Nephron progenitor cell (in vitro differentiated cells): ENCODE measurements around the gene RNF130.

Source experiments
- DNase-seq: peaks from one replicate; pipeline ENCODE4 v3.0.0; 2021
- H3K27ac Mint-ChIP-seq: 2 replicates; pipeline ENCODE4 v1.8.0; 2021; ENCODE audit warnings: mild to moderate bottlenecking, moderate library complexity, mixed read lengths
- H3K27me3 Mint-ChIP-seq: 2 replicates; pipeline ENCODE4 v1.8.0; 2021; ENCODE audit warnings: mild to moderate bottlenecking, low read depth, mixed read lengths; ENCODE audit not compliant: poor library complexity
- H3K36me3 Mint-ChIP-seq: 2 replicates; pipeline ENCODE4 v1.8.0; 2021; ENCODE audit warnings: low read depth, mixed read lengths
- H3K4me1 Mint-ChIP-seq: 2 replicates; pipeline ENCODE4 v1.8.0; 2021; ENCODE audit warnings: mixed read lengths
- H3K4me3 Mint-ChIP-seq: 2 replicates; pipeline ENCODE4 v1.8.0; 2021; ENCODE audit warnings: mild to moderate bottlenecking, moderate library complexity, mixed read lengths
- H3K9me3 Mint-ChIP-seq: 2 replicates; pipeline ENCODE4 v1.8.0; 2021; ENCODE audit warnings: mild to moderate bottlenecking, moderate library complexity, mixed read lengths
- TF ChIP-seq, protein P1 (sequence below): fragments of 200-600 bp; sonication (generic); IDR thresholded peaks from 2 replicates; pipeline ENCODE4 v1.5.0; 2021; ENCODE audit warnings: antibody characterized with exemption

RNF130 gene

DNA sequence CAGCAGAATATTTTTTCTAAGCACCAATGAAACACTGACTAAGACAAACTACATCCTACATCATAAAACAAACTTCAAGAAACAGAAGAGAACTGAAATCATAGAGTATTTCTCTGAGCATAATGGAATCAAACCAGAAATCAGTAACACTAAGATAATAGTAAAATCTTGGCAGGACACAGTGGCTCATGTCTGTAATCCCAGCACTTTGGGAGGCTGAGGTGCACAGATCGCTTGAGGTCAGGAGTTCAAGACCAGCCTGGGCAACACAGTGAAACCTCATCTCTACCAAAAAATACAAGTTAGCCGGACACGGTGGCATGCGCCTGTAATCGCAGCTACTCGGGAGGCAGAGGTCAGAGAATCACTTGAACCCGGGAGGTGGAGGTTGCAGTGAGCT lies 63.1 kb downstream of the RNF130 start:
- H3K27me3 Mint-ChIP-seq = no peaks in the 10 kb centered on the region
- TF ChIP-seq, protein P1, sequence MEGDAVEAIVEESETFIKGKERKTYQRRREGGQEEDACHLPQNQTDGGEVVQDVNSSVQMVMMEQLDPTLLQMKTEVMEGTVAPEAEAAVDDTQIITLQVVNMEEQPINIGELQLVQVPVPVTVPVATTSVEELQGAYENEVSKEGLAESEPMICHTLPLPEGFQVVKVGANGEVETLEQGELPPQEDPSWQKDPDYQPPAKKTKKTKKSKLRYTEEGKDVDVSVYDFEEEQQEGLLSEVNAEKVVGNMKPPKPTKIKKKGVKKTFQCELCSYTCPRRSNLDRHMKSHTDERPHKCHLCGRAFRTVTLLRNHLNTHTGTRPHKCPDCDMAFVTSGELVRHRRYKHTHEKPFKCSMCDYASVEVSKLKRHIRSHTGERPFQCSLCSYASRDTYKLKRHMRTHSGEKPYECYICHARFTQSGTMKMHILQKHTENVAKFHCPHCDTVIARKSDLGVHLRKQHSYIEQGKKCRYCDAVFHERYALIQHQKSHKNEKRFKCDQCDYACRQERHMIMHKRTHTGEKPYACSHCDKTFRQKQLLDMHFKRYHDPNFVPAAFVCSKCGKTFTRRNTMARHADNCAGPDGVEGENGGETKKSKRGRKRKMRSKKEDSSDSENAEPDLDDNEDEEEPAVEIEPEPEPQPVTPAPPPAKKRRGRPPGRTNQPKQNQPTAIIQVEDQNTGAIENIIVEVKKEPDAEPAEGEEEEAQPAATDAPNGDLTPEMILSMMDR = no peak
- H3K4me1 Mint-ChIP-seq = peaks cover 26% of the 10 kb centered on the region
- peaks cover 49% of the 10 kb centered on the region for H3K36me3 Mint-ChIP-seq
- H3K9me3 Mint-ChIP-seq = no peaks in the 10 kb centered on the region
- no peak for DNase-seq
- peak overlapping the region; percentile 74 for H3K27ac Mint-ChIP-seq
- H3K4me3 Mint-ChIP-seq = no peak overlapping the region

DNA sequence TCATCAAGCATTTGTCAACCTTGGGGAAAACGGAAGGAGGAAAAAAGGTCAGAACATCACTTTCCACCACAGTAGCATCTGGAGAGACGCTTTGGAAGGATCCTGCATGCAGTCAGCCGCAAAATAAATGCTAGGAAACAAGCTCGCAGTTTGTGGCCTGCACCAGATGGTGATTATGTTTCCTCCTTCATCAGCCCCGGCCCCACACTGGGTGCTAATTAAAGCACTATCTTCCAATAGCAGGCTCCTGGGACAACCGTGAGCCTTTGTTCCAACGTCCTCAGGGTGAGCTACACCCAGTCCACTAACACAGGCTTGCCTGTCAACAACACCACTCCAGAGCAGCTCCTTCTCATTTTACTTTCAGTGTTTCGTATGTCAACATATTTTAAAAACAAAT lies 64.0 kb downstream of the RNF130 start:
- Mint-ChIP-seq H3K9me3 (no peaks in the 10 kb centered on the region), H3K27me3 (no peaks in the 10 kb centered on the region), H3K4me1 (peaks cover 26% of the 10 kb centered on the region), H3K4me3 (no peak overlapping the region), H3K36me3 (peaks cover 50% of the 10 kb centered on the region), H3K27ac (peak overlapping the region; percentile 91)
- no peak for DNase-seq
- TF ChIP-seq, protein P1 = no peak

DNA sequence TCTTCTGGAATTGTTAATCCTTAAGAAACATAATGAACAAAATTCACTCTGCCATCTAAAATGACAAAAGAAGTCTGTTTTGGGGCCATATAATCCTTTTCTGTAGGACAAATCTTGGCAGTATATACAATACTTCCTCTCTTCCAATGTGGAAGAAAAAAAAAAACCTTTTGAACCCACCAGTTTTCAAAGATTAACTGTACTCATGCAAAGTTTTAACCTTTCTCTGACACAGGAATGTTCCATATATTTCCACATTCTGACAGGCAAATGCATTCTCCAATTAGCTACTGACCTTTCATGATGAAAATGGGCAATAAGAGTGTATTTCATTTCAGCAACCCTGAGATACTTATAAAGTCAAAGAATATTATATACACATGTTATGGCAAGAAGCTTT lies 65.4 kb downstream of the RNF130 start:
- H3K9me3 Mint-ChIP-seq = no peaks in the 10 kb centered on the region
- TF ChIP-seq, protein P1 = no peak
- H3K4me3 Mint-ChIP-seq = no peak overlapping the region
- peaks cover 26% of the 10 kb centered on the region for H3K4me1 Mint-ChIP-seq
- DNase-seq = no peak
- H3K36me3 Mint-ChIP-seq = peaks cover 54% of the 10 kb centered on the region
- no peak overlapping the region for H3K27ac Mint-ChIP-seq
- H3K27me3 Mint-ChIP-seq = no peaks in the 10 kb centered on the region

DNA sequence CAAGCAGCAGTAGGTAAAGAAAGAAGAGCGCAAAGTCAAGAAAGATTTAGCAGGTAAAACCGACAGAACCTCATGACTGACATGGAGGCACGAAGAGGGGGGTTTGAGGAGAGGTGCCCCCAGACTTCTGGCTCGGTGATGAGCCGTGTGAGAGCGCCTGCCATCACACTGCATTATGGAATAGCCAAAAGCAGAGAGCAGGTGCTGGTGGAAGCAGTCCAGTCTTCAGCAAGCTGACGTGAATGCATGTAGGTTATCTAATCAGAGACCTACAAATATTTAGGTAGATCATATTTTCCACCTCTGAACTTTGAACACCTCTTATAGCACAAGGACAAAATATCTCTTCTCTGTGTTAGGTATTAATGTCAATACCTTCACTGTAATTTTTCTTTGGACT lies 68.4 kb downstream of the RNF130 start:
- H3K4me3 Mint-ChIP-seq = no peak overlapping the region
- H3K27me3 Mint-ChIP-seq = no peaks in the 10 kb centered on the region
- TF ChIP-seq, protein P1 = no peak
- H3K9me3 Mint-ChIP-seq = peaks cover 22% of the 10 kb centered on the region
- H3K36me3 Mint-ChIP-seq = peaks cover 60% of the 10 kb centered on the region
- H3K4me1 Mint-ChIP-seq = peaks cover 21% of the 10 kb centered on the region
- no peak overlapping the region for H3K27ac Mint-ChIP-seq
- DNase-seq = no peak

DNA sequence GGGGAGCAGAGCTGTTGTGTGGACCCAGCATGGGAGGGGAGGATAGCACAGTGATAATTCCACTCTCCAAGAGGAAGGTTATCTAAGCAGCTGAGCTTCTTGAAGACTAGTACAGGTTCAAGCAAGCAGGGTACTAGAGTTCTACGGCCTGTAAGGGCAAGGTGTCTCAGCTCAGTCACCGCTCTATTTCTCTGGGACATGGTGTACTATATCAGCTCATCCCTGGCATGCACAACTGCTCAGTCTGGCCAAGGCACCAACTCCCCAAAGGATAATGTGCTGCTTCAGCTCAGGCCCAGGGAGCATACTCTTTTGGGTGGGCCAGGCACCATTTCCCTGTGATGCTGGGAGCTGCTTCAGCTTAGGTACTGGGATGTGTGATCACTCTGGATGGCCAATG lies 69.8 kb downstream of the RNF130 start:
- H3K27ac Mint-ChIP-seq = no peak overlapping the region
- H3K4me3 Mint-ChIP-seq = no peak overlapping the region
- peaks cover 70% of the 10 kb centered on the region for H3K36me3 Mint-ChIP-seq
- H3K9me3 Mint-ChIP-seq = peaks cover 33% of the 10 kb centered on the region
- peaks cover 7% of the 10 kb centered on the region for H3K4me1 Mint-ChIP-seq
- no peaks in the 10 kb centered on the region for H3K27me3 Mint-ChIP-seq
- TF ChIP-seq, protein P1 = no peak
- no peak for DNase-seq

DNA sequence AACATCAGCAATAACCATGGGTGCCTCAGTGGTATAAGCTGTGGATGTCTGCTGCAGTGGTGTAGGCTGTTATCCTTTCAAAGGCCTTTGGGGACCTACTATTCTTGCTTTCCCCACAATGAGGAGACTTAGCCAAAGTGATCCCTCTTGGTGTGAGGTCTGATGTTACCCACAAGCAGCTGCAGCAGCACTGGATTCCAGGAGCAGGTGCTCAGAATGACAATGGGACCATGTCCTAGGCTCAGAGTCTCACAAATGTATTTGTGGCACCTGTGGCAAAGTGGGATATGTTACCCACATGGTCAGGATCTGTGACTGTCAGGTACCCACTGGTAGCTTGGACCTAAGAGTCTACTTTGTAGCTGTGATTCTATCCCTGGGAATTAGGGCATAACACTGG lies 70.4 kb downstream of the RNF130 start:
- H3K4me1 Mint-ChIP-seq = peaks cover 2% of the 10 kb centered on the region
- DNase-seq = no peak
- TF ChIP-seq, protein P1 = no peak
- H3K27ac Mint-ChIP-seq = no peak overlapping the region
- H3K27me3 Mint-ChIP-seq = peaks cover under 1% of the 10 kb centered on the region
- H3K4me3 Mint-ChIP-seq = no peak overlapping the region
- peaks cover 76% of the 10 kb centered on the region for H3K36me3 Mint-ChIP-seq
- peaks cover 39% of the 10 kb centered on the region for H3K9me3 Mint-ChIP-seq
